ENCODE measurements around the gene PPP1R37. TPM values are rescaled to one million over a fixed set of nuclear protein-coding genes. Genes with fewer than 3 reads are reported as not detected.

PPP1R37 gene
- total RNA-seq, 4 donors from 2014 or later: 6.7 to 43.8 (median 24.4) TPM

DNA sequence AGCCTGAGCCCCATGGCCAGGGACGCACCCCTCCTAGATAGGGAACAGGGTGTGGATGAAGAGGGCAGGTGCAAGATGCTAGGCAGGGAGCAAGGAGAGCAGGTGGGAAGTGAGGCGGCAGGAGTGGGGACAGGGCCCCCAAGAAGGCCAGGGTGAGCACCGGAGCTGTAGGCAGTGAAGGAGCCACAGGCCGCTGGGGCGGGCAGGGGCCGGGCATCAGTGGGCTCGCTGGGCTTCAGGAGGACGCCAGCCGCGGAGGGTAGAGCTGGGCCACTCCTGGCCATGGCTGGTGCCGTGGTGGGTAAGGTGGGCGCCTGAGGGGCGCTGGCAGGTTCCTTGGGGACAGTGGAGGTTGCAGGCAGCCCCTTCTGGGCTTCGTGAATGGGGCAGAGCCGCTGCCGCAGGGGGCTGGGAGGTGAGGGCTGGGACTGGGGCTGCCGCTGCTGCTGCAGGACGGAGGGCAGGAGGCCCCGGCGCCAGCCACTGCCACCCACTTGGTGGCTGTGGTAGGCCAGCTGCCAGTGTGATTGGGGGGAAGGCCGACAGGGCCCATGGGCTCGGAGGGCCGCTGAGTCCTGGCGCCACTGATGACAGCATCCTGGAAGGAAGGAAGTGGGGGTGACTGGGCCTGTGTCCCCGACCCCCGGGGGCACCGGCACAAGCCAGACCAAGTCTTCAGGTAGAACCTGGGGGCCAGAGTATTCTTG, 65.7 kb downstream of the PPP1R37 start:
- TF ChIP-seq, protein P1, sequence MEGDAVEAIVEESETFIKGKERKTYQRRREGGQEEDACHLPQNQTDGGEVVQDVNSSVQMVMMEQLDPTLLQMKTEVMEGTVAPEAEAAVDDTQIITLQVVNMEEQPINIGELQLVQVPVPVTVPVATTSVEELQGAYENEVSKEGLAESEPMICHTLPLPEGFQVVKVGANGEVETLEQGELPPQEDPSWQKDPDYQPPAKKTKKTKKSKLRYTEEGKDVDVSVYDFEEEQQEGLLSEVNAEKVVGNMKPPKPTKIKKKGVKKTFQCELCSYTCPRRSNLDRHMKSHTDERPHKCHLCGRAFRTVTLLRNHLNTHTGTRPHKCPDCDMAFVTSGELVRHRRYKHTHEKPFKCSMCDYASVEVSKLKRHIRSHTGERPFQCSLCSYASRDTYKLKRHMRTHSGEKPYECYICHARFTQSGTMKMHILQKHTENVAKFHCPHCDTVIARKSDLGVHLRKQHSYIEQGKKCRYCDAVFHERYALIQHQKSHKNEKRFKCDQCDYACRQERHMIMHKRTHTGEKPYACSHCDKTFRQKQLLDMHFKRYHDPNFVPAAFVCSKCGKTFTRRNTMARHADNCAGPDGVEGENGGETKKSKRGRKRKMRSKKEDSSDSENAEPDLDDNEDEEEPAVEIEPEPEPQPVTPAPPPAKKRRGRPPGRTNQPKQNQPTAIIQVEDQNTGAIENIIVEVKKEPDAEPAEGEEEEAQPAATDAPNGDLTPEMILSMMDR (IDR thresholded peaks at IDR 0.05): no peak
- no peak for TF ChIP-seq POLR2A (IDR thresholded peaks at IDR 0.05)
- Histone ChIP-seq H3K27me3 (no peaks in the 10 kb centered on the region), H3K4me1 (peaks cover 0 to 2% of the 10 kb centered on the region in 2 donors), H3K4me3 (no peak overlapping the region), H3K36me3 (no peaks in the 10 kb centered on the region), H3K9me3 (no peaks in the 10 kb centered on the region), H3K27ac (no peak overlapping the region)
- intact Hi-C loops (cut with DNase I; ENCODE audit: low total_unique reads): no loop called here
- no peak for DNase-seq

DNA sequence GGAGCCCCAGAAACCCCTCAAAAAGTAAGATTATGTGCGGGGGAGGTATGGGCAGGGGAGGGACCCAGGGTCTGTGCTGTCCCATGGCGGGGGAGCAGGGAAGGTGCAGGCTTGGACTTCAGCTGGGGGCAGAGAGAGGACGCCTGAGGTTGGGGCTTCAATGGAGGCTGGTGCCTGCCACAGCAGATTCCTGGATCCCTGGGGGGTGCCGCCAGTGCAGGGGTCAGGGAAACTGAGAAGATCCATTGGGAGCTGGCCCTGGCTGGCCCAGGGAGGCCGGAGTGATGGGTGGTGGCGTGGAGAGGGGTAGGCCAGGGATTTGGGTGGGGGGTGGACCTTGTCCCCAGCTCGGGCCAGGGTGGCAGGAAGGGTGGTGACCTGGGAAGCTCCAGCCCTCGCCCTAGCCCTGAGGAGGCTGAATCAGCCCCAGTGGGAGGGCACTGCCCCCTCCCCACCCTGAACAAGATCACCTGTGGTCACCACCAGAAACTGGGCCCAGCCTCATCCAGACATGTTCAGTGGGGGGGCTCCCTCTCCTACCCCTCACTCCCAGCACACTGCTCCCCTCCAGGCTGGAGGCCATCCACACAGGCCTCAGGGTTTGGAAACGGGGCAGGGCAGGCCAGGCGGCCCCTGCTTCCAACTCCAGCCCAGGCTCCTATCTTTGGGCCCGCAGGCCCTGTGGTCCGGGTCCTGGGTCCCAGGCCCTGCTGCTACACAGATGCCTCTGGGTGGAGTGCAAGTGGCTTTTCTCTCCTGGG, 66.4 kb downstream of the PPP1R37 start:
- Histone ChIP-seq H3K4me3 (no peak overlapping the region), H3K36me3 (no peaks in the 10 kb centered on the region), H3K27me3 (no peaks in the 10 kb centered on the region), H3K4me1 (no peaks in the 10 kb centered on the region), H3K9me3 (no peaks in the 10 kb centered on the region), H3K27ac (no peak overlapping the region)
- TF ChIP-seq, protein P1 (IDR thresholded peaks at IDR 0.05): no peak
- TF ChIP-seq POLR2A (IDR thresholded peaks at IDR 0.05): no peak
- no peak for DNase-seq
- intact Hi-C loops (cut with DNase I; ENCODE audit: low total_unique reads): no loop called here

DNA sequence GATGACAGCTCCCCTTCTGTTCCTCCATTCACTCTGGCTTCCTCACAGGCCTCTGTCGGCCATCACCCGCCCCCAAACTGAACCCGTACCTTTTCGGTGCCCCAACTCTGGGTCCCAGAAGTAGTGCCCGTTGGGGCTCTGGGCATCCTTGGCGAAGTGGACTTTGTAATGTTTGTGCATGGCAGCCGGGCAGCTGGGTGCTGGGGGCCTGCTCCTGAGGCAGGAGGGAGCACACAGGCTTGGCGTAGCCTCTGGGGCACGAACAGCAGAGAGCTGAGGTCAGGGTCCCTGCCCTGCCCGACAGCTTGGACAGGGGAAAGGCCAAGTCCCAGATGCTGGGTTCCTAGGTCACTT, 67.0 kb downstream of the PPP1R37 start:
- no peak for DNase-seq
- H3K4me1 ChIP-seq: no peaks in the 10 kb centered on the region
- no peak for TF ChIP-seq POLR2A (IDR thresholded peaks at IDR 0.05)
- TF ChIP-seq, protein P1 (IDR thresholded peaks at IDR 0.05): no peak
- no peaks in the 10 kb centered on the region for H3K9me3 ChIP-seq
- no peaks in the 10 kb centered on the region for H3K36me3 ChIP-seq
- H3K4me3 ChIP-seq: no peak overlapping the region
- no peak overlapping the region for H3K27ac ChIP-seq
- intact Hi-C loops (cut with DNase I; ENCODE audit: low total_unique reads): no loop called here
- no peaks in the 10 kb centered on the region for H3K27me3 ChIP-seq

DNA sequence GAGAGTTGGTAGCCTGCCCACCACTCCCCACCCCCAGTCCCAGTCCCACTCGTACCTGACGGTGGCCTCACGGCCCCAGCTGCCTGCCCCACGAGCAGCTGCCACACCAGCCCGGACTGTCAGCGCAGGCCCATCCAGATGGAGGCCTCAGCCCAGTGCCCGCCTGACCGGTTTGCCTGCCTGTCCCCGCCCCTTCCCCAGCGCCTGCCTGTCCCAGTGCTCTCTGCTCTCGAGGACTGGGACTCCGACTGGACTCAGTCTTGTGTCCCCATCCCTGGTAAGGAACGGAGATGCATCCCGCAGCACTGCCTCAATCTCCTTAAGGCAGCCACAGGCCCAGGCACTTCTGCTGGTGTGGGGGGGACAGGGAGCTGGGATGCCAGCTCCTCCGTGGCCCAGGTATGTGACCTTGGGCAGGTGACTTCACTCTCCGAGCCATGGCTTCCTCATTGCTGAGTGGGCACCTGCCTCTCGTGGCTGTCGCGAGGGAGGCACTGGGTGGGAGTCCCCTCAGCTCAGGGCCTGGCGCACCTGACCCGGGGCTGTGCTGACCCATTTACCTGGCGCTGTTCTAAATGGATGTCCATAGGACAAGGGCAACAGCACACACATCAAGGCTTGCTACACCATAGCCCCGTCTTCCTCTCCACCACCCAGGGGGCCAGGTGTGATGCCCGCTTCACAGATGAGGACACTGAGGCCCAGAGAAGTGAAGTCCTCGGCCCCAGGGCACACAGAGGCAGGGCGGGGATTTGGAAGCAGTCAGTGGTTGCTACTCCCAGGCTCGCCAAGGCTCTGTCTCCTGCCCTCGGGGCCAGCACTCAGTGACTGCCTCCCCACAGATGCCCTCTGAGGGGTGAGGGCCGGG, 68.1 kb downstream of the PPP1R37 start, which contains the start of gene NKPD1:
Gene NKPD1, minus strand, starts transcription at position 113 of the 868 bp plus-strand sequence. CDS start 832 bp downstream, outside the sequence.
- no peaks in the 10 kb centered on the region for H3K36me3 ChIP-seq
- no peak for DNase-seq
- H3K27me3 ChIP-seq: no peaks in the 10 kb centered on the region
- no peak within 1 kb of the TSS for H3K4me3 ChIP-seq
- H3K9me3 ChIP-seq: no peaks in the 10 kb centered on the region
- H3K27ac ChIP-seq: no peak within 1 kb of the TSS
- H3K4me1 ChIP-seq: no peaks in the 10 kb centered on the region
- no peak for TF ChIP-seq POLR2A (IDR thresholded peaks at IDR 0.05)
- TF ChIP-seq, protein P1 (IDR thresholded peaks at IDR 0.05): no peak
- intact Hi-C loops (cut with DNase I; ENCODE audit: low total_unique reads): no loop called here

Data from uterus (tissue), 4 donors.